B cell (primary cell): Measurements from ENCODE around the gene PRTFDC1.

Source experiments
- EZH2 ChIP-seq: IDR thresholded peaks from 2 replicates; pipeline ENCODE4 v1.6.1; 2012; ENCODE audit warnings: borderline replicate concordance, low read depth, mild to moderate bottlenecking, moderate library complexity, low read length; ENCODE audit not compliant: insufficient read depth, poor library complexity, severe bottlenecking
- TF ChIP-seq, protein P1 (sequence below): fragments of 200-600 bp; IDR thresholded peaks from one replicate; pipeline ENCODE4 v1.8.0; 2022; ENCODE audit warnings: antibody characterized with exemption, mild to moderate bottlenecking

DNA sequence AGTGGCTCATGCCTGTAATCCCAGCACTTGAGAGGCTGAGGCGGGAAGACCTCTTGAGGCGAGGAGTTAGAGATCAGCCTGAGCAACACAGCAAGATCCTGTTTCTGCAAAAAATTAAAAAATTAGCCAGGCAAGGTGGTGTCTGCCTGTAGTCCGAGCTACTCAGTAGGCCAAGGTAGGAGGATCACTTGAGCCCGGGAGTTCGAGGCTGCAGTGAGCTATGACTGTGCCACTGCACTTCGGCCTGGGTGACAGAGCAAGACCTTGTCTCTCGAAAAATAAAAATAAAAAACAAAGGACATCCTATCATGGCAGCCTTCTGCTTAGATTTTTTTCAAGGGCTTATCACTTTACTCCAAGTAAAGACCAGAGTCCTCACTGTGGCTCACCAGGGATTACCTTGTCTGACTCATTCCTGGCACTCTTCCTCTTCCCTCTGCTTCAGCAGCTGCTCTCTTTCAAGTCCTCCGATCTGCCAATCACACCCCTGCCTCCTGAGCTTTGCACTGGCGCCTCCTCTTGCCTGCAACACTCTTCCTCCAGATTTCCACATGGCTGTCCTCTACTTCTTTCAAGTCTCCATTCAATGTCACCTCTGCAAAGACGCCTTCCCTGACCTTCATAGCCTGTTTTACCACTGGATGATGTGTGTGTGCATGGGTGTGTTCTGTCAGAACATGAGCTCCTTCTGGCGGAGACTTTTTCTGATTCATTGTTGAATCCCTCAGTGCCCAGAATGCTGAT is 7.7 kb downstream of the PRTFDC1 start:
- TF ChIP-seq, protein P1, sequence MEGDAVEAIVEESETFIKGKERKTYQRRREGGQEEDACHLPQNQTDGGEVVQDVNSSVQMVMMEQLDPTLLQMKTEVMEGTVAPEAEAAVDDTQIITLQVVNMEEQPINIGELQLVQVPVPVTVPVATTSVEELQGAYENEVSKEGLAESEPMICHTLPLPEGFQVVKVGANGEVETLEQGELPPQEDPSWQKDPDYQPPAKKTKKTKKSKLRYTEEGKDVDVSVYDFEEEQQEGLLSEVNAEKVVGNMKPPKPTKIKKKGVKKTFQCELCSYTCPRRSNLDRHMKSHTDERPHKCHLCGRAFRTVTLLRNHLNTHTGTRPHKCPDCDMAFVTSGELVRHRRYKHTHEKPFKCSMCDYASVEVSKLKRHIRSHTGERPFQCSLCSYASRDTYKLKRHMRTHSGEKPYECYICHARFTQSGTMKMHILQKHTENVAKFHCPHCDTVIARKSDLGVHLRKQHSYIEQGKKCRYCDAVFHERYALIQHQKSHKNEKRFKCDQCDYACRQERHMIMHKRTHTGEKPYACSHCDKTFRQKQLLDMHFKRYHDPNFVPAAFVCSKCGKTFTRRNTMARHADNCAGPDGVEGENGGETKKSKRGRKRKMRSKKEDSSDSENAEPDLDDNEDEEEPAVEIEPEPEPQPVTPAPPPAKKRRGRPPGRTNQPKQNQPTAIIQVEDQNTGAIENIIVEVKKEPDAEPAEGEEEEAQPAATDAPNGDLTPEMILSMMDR = no peak
- no peak for TF ChIP-seq EZH2
